Bronchial epithelial cell (primary cell): ENCODE data around the gene TMEM215. TPM values are rescaled to one million over a fixed set of nuclear protein-coding genes. Genes with fewer than 3 reads are reported as not detected.

Experiments
- DNase-seq: peaks from one replicate; pipeline ENCODE4 v3.0.0-alpha.2; 2010; ENCODE audit warnings: low read depth
- FAIRE-seq: peaks from 2 replicates; lab custom pipeline; 2011; peaks lifted over from hg19 to GRCh38; lab: Jason Lieb, UNC
- H3K27me3 ChIP-seq: 2 replicates; pipeline ENCODE4 v1.5.1; 2011; ENCODE audit warnings: low read length; ENCODE audit not compliant: control insufficient read depth, insufficient read depth
- H3K36me3 ChIP-seq: 2 replicates; pipeline ENCODE4 v1.5.1; 2011; ENCODE audit warnings: low read length; ENCODE audit not compliant: control insufficient read depth, insufficient read depth
- H3K4me3 ChIP-seq: 2 replicates; pipeline ENCODE4 v1.5.1; 2011; ENCODE audit warnings: mild to moderate bottlenecking, low read depth, low read length, control low read depth
- total RNA-seq: library from RNA; depleted of rRNA; stranded (reverse); fragments of >200 nt; gene quantifications from 2 replicates; pipeline ENCODE4 v1.2.1, GENCODE V29; 2014
- TF ChIP-seq, protein P1 (sequence below): IDR thresholded peaks from 2 replicates; pipeline ENCODE4 v1.5.1; 2011; ENCODE audit warnings: mild to moderate bottlenecking, moderate library complexity, low read length, control low read depth, inconsistent platforms; ENCODE audit not compliant: insufficient read depth, severe bottlenecking

TMEM215 gene
- total RNA-seq, 1 donor from 2014 or later, result not detected

DNA sequence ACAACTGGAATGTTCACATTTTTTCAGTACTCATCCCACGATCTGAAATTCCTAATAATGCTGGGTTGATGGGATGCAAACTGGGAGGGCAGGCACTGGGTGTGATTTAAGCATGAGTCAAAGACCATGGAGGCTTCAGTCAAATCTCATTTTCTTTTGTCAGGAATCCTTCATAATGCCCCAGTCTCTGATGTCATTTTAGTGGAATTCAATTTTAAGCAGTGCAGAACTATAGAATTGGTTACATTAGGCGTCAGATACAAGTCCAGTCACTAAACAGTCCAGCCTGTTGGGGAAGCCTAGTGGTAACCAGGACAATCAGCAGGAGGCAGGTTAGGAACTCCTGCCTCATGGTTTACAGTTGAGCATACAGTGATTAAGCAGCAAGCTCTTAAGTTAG lies 41.0 kb upstream of the TMEM215 start:
- FAIRE-seq (no peak), DNase-seq (peak; percentile 86)
- TF ChIP-seq, protein P1, sequence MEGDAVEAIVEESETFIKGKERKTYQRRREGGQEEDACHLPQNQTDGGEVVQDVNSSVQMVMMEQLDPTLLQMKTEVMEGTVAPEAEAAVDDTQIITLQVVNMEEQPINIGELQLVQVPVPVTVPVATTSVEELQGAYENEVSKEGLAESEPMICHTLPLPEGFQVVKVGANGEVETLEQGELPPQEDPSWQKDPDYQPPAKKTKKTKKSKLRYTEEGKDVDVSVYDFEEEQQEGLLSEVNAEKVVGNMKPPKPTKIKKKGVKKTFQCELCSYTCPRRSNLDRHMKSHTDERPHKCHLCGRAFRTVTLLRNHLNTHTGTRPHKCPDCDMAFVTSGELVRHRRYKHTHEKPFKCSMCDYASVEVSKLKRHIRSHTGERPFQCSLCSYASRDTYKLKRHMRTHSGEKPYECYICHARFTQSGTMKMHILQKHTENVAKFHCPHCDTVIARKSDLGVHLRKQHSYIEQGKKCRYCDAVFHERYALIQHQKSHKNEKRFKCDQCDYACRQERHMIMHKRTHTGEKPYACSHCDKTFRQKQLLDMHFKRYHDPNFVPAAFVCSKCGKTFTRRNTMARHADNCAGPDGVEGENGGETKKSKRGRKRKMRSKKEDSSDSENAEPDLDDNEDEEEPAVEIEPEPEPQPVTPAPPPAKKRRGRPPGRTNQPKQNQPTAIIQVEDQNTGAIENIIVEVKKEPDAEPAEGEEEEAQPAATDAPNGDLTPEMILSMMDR, result no peak
- Histone ChIP-seq H3K4me3 (no peak overlapping the region), H3K27me3 (no peaks in the 10 kb centered on the region), H3K36me3 (no peaks in the 10 kb centered on the region)

DNA sequence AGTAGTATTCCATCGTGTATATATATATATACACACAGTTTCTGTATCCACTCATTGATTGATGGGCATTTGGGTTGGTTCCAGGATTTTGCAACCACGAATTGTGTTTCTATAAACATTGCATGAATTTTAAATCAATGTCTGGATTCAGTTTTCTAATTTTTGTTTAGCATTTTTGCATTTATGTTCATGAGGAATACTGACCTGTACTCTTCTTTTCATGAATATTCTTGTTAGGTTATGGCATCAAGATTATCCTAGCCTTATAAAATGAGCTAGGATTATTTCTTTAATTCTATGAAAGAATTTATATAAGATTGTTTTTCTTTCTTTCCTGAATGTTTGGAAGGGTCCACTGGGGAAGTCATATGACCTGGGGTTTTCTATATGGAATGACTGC lies 35.3 kb upstream of the TMEM215 start:
- Histone ChIP-seq H3K36me3 (no peaks in the 10 kb centered on the region), H3K27me3 (no peaks in the 10 kb centered on the region), H3K4me3 (no peak overlapping the region)
- FAIRE-seq, result no peak
- TF ChIP-seq, protein P1, result no peak
- DNase-seq, result no peak

DNA sequence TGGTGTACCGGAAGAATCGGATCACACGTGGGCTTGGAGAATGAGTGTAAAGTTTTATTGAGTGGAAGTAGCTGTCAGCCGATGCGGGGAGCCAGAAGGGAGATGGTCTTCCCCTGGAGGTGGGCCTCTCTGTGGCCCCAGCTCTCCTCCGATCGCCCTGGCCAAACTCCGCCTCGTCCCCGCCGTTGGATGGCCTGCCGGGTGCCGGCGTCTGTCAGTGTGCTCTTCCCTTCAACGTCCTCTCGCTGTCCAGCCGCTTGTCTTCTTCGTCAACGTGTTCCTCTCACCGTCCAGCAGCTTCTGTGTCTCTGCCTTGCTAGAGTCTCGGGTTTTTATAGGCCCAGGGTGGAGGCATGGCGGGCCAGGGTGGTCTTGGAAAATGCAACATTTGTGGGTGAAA lies 27.6 kb upstream of the TMEM215 start:
- TF ChIP-seq, protein P1, result no peak
- FAIRE-seq, result no peak
- Histone ChIP-seq H3K27me3 (no peaks in the 10 kb centered on the region), H3K4me3 (no peak overlapping the region), H3K36me3 (no peaks in the 10 kb centered on the region)
- DNase-seq, result no peak

DNA sequence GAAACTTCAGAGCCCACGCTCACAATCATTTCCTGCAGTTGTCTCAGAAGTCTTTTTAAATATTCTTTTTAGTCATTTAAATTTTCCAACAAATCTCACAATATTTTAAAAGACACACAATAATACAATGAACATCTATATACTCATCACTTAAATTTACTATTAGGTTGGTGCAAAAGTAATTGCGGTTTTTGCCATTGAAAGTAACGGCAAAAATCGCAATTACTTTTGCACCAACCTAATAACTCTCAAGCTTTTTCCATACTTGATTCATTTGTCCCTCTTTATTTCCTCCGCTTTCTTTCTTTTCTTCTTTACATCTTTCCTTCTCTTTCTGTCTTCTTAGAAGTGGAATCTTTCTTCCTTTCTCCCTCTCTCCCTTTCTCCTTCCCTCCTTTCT lies 19.2 kb upstream of the TMEM215 start:
- Histone ChIP-seq H3K4me3 (no peak overlapping the region), H3K36me3 (no peaks in the 10 kb centered on the region), H3K27me3 (no peaks in the 10 kb centered on the region)
- FAIRE-seq, result no peak
- TF ChIP-seq, protein P1, result no peak
- no peak for DNase-seq

DNA sequence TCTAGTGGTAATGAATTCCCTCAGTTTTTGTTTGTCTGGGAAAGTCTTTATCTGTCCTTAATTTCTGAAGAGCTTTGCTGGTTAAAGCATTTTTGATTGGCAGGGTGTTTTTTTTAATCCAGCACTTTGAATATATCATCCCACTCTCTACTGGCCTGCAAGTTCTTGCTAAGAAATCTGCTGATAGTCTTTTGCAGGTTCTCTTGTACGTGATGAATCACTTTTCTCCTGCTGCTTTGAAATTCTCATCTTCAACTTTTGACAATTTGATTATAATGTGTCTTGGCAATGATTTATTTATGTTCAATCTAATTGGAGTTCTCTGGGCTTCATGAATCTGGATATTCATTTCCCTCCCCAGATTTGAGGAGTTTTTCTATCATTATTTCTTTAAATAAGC lies 8.1 kb upstream of the TMEM215 start:
- H3K36me3 ChIP-seq, result no peaks in the 10 kb centered on the region
- no peak for FAIRE-seq
- DNase-seq, result no peak

DNA sequence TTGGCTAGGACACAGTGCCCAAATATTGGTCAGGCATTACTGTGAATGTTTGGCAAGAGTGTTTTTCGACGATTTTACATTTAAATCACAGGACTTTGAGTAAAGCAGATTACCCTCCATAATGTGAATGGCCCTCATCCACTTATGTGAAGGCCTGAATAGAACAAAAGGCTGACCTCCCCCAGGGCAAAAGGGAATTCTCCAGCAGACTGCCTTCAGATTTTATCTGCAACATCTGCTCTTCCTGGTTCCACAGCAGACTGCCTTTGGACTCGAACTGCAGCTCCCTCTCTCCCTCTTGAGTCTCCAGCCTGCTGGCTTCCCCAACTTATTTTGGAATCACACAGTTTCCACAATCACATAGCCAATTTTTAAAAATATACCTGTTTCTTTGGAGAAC lies 7.1 kb upstream of the TMEM215 start:
- no peak overlapping the region for H3K4me3 ChIP-seq
- peaks cover 5% of the 10 kb centered on the region for H3K27me3 ChIP-seq
- no peaks in the 10 kb centered on the region for H3K36me3 ChIP-seq
- TF ChIP-seq, protein P1, result no peak
- FAIRE-seq (no peak), DNase-seq (no peak)

More for the DNA sequence above, 8.1 kb upstream of the TMEM215 start:
- Histone ChIP-seq H3K27me3 (no peaks in the 10 kb centered on the region), H3K4me3 (no peak overlapping the region)
- TF ChIP-seq, protein P1, result no peak
